HL-60 (cell line): ENCODE results near the gene PTPRN2.

Experiments used
- DNase-seq, 2 experiments: peaks; one replicate each; pipeline ENCODE4 v3.0.0-alpha.2; 2010 to 2020; ENCODE audit warnings: low read depth in 1 of 2, low spot score in 1 of 2
- H3K27ac ChIP-seq: fragments of 250-450 bp; sonication (Bioruptor Pico); replicated peaks from 2 replicates; pipeline ENCODE4 v1.5.1; 2020; ENCODE audit warnings: mild to moderate bottlenecking, moderate library complexity
- H3K27me3 ChIP-seq: fragments of 250-450 bp; sonication (Bioruptor Pico); 2 replicates; pipeline ENCODE4 v1.5.1; 2021; ENCODE audit warnings: mild to moderate bottlenecking, moderate library complexity; ENCODE audit not compliant: insufficient read depth, poor library complexity, severe bottlenecking
- H3K4me3 ChIP-seq: replicated peaks from 2 replicates; pipeline ENCODE4 v1.5.1; 2011; ENCODE audit warnings: mild to moderate bottlenecking, control low read depth, low read length; ENCODE audit not compliant: insufficient read depth
- GABPA ChIP-seq: IDR thresholded peaks from 2 replicates; pipeline ENCODE4 v1.6.1; 2012; ENCODE audit warnings: low read depth
- POLR2AphosphoS5 ChIP-seq: IDR thresholded peaks from 2 replicates; pipeline ENCODE4 v1.6.1; 2012; ENCODE audit warnings: low read depth
- REST ChIP-seq: IDR thresholded peaks from 2 replicates; pipeline ENCODE4 v1.6.1; 2012; ENCODE audit warnings: low read depth; ENCODE audit not compliant: insufficient replicate concordance
- SPI1 ChIP-seq: IDR thresholded peaks from 2 replicates; pipeline ENCODE4 v1.6.1; 2012; ENCODE audit warnings: low read depth, mild to moderate bottlenecking, borderline replicate concordance
- TF ChIP-seq, protein P1 (sequence below): IDR thresholded peaks from one replicate; pipeline ENCODE4 v1.5.1; 2011; ENCODE audit warnings: low read length, control low read depth, inconsistent platforms; ENCODE audit not compliant: insufficient read depth

The PTPRN2 gene

DNA sequence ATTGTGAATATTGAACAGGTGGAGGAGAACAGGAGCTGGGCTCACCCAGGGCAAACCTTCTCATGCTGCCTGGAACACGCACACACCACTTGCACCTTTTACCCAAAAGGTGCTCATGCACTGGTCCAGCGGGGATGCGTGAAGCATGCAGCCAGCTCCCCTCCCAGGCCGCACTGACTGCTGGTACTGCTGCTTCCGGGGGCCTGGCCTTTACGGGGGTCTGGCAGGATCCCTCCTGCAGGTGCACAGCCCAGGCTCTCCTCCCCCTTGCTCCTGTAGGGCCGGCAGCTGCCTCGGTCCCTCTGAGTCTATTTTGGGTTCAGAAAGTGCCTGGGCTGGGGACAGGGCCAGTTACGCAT, 1029.1 kb downstream of the PTPRN2 start:
- TF ChIP-seq GABPA (no peak), SPI1 (no peak), POLR2AphosphoS5 (no peak), REST (no peak)
- TF ChIP-seq, protein P1, sequence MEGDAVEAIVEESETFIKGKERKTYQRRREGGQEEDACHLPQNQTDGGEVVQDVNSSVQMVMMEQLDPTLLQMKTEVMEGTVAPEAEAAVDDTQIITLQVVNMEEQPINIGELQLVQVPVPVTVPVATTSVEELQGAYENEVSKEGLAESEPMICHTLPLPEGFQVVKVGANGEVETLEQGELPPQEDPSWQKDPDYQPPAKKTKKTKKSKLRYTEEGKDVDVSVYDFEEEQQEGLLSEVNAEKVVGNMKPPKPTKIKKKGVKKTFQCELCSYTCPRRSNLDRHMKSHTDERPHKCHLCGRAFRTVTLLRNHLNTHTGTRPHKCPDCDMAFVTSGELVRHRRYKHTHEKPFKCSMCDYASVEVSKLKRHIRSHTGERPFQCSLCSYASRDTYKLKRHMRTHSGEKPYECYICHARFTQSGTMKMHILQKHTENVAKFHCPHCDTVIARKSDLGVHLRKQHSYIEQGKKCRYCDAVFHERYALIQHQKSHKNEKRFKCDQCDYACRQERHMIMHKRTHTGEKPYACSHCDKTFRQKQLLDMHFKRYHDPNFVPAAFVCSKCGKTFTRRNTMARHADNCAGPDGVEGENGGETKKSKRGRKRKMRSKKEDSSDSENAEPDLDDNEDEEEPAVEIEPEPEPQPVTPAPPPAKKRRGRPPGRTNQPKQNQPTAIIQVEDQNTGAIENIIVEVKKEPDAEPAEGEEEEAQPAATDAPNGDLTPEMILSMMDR = no peak
- Histone ChIP-seq H3K27ac (no peak overlapping the region), H3K27me3 (no peaks in the 10 kb centered on the region), H3K4me3 (no peak overlapping the region)
- no peak for DNase-seq

DNA sequence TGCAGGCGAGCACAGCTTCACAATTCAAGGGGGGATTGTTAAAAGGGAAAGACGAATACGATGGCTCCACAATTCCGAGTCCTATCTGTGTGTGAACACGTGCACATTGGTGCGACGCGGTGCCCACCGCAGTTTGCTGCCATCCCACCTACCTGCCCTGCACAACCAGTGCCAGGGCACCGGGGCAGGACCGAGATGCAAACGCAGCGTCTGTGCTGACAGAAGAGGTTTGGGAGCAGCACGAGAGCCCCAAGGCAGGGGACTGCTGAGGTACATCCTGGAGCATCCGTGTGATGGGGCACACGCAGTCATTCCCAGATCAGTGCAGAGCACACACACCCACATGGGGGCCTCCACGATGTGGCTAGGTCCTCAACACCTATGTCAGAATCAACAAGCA, 1029.6 kb downstream of the PTPRN2 start:
- no peak overlapping the region for H3K4me3 ChIP-seq
- TF ChIP-seq GABPA (no peak), REST (no peak), POLR2AphosphoS5 (no peak), SPI1 (no peak)
- TF ChIP-seq, protein P1 = no peak
- H3K27me3 ChIP-seq = no peaks in the 10 kb centered on the region
- H3K27ac ChIP-seq = no peak overlapping the region
- DNase-seq = no peak

DNA sequence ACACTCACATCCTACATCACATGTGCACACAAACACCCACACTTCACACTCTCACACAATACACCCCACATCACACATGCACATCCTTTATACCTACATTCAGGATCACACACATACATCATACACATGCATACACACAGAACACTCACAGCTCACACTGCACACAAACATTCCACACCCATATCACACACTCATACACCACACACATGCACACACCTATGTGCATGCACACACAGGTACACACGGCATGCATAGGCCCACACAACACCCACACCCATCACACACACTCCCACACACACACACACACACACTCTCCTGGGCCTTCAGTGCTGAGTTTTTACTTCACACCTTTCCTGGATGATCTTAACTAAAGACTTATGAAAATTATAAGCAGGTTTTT, 1030.4 kb downstream of the PTPRN2 start:
- H3K27me3 ChIP-seq = no peaks in the 10 kb centered on the region
- no peak for TF ChIP-seq POLR2AphosphoS5
- TF ChIP-seq SPI1 = no peak
- TF ChIP-seq REST = no peak
- TF ChIP-seq, protein P1 = no peak
- TF ChIP-seq GABPA = no peak

More for the DNA sequence above, 1030.4 kb downstream of the PTPRN2 start:
- DNase-seq = no peak
- H3K27ac ChIP-seq = no peak overlapping the region
- H3K4me3 ChIP-seq = no peak overlapping the region
